HuH-7 (cell line): ENCODE results near the gene ALX3.

Experiments used
- DNase-seq: peaks from one replicate; pipeline ENCODE4 v3.0.0; 2011; ENCODE audit warnings: low spot score

Gene ALX3

GRCh38 chr1:110065841-110066240 is 4.6 kb downstream of the ALX3 start:
- DNase-seq: no peak

GRCh38 chr1:110064576-110065337 is 5.7 kb downstream of the ALX3 start:
- no peak for DNase-seq

DNA sequence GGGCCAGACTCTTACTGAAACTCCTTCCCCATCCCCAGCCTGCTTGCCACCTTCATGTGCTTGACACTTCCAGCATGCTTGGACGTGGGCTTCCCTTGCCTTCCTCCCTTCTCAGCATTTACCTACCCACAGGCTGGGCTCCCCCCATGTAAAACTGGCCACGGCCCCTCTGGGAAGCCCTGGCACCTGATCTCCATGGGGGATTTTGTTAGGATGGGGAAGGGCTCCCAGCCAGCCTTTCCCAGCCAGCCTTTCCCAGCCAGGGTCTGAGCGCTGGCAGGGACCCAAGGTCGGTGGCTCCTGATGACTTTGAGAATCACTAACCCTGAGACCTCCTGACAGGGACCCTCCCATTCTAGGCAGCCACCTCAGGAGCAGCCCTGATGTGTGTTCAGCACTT is 6.7 kb downstream of the ALX3 start:
- no peak for DNase-seq

GRCh38 chr1:110062612-110063011 is 7.9 kb downstream of the ALX3 start:
- DNase-seq: no peak

DNA sequence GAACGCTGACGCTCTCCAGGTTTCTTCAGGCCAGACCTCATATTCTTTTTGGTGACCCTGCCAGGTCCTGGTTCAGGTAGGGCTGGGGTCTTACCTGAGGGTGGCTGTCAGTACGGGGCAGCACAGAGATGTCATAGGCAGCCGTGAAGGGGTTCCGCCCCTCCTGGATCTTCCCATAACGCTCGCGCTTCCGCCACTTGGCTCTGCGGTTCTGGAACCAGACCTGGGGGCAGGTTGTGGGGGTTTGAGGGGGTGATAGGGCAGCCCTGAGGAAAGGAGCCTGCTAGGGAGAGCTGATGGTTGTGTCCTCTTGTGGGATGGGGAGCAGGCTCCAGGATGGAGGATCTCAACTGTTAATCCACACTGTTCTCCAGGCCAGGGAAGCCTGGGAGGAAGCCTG is 9.1 kb downstream of the ALX3 start:
- no peak for DNase-seq

DNA sequence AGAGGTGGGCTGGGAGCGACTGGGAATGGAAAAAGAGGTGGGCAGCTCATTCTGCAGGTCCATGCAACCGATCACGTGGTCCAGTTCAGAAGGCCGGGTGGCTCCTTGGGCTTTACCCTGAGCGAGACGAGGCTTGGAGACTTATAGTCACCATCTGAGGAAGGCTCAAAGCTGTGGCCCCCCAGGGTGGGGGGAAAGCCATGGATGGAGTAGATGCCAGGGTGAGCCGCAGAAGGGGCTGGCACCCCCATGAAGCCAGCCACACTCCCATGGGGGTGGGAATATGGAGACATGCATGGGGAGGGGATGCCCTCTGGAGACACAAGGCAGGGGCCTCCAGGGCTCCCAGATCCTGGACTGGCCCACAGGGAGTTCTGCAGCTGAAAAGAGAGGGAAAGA is 9.8 kb downstream of the ALX3 start:
- no peak for DNase-seq

DNA sequence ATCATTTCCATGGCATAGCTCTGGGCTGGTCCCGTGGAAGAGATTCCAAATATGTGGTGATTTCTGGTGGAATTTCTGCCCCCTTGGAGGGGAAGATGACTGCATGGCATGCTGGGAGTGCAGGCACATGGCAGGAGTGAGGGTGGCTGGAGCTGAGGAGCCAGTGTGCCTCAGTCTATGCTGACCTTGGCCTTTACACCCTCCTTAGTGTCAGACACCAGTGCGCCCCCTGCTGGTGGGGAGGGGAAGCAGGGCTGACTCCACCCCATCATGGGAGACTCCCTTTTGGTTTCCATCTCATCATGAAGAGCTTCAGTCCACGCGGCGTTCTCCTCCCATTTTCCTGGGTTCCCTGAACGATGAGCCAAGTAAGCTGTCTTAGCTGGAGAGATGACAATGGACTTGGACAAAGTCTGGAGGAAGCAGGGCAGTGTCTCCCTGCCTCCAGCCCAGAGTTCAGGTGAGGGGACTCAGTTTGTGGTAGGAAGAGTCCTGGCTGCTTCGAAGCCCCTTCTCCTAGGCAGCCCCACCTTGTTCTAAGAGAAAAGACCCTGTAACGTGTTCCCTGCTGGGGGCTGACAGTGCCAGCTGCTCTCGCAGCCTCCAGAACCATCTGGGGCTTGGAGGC is 10.3 kb downstream of the ALX3 start:
- peak; percentile 60 for DNase-seq

GRCh38 chr1:110059133-110059863 is 11.2 kb downstream of the ALX3 start:
- no peak for DNase-seq

DNA sequence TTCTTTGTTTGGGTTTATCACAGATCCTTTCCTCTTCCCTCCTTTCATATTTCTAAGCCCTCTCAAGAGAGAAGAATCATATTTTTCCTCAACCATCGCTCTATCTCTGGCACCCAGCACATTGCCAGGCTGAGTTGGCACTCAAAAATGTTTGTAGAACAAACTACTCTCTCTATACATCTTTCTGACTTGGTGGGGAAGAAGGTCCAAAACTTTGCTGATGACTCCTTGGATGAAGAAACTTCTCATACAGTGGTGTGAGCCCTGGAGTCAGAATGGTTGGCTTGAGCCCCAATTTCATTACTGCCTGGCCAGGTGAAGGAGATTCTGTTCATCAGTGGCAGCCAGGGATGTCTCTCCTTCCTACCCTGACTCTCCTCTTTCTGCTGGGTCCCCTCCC is 11.9 kb downstream of the ALX3 start:
- DNase-seq: no peak

DNA sequence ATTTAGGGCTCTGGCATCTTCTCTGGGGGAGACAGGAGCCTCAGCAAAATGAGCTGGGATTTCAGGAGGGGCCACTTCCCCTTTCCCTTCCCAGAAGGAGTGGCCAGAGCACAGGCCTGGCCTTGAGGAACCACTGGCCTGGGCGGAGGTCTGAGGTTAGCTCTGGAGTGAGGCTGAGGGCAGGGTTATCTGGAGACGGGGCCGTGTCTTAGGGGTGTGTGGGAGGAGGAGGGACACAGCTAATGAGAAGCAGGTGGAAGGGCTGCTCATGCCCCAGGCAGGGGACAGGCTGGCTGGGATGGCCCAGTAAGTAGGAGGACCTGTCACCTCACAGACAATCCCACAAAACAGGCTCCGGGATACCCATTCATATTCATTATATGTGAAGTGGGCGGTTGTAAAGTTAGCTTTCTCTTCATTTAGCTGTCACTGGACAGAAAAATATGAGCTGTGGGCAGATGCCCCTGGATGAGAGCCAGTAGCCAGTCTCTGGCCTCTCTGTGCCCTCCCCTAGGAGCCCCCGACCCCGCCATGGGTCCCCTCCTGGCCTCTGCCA is 12.4 kb downstream of the ALX3 start:
- DNase-seq: no peak

GRCh38 chr1:110056776-110057175 is 13.7 kb downstream of the ALX3 start:
- no peak for DNase-seq

- no peak for DNase-seq
Measured at GRCh38 chr1:110056285-110056683, 14.2 kb downstream of the ALX3 start.

- DNase-seq: no peak
Measured at GRCh38 chr1:110055493-110056284, 14.8 kb downstream of the ALX3 start.

DNA sequence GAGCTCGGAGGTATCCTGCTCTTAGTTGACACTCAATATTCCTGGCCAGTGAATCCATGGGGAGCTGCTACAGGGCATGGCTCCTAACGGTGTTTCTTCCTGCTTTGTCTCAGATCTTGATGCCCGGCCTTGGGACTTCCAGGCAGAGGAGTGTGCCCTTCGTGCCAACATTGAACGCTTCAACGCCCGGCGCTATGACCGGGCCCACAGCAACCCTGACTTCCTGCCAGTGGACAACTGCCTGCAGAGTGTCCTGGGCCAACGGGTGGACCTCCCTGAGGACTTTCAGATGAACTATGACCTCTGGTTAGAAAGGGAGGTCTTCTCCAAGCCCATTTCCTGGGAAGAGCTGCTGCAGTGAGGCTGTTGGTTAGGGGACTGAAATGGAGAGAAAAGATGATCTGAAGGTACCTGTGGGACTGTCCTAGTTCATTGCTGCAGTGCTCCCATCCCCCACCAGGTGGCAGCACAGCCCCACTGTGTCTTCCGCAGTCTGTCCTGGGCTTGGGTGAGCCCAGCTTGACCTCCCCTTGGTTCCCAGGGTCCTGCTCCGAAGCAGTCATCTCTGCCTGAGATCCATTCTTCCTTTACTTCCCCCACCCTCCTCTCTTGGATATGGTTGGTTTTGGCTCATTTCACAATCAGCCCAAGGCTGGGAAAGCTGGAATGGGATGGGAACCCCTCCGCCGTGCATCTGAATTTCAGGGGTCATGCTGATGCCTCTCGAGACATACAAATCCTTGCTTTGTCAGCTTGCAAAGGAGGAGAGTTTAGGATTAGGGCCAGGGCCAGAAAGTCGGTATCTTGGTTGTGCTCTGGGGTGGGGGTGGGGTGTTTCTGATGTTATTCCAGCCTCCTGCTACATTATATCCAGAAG is 16.7 kb downstream of the ALX3 start:
- peak; percentile 66 for DNase-seq

DNA sequence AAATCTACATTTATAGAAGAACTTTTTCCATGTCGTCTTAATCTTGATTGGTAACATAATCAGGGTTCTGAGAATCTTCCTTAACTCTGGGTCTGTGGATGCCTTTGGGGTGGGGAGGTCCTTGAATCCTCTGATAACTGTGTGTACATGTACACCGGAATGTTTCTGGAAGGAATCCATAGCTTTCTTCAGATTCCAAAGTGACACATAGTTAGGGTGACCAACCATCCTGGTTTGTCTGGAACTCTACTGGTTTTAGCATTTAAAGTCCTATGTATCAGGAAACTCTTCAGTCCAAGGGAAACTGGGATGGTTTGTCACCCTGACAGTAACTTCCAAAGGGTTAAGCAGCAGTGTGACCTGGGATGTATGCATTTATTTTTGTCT is 19.2 kb downstream of the ALX3 start:
- no peak for DNase-seq

- no peak for DNase-seq
Measured at GRCh38 chr1:110050602-110051261, 19.7 kb downstream of the ALX3 start.

DNA sequence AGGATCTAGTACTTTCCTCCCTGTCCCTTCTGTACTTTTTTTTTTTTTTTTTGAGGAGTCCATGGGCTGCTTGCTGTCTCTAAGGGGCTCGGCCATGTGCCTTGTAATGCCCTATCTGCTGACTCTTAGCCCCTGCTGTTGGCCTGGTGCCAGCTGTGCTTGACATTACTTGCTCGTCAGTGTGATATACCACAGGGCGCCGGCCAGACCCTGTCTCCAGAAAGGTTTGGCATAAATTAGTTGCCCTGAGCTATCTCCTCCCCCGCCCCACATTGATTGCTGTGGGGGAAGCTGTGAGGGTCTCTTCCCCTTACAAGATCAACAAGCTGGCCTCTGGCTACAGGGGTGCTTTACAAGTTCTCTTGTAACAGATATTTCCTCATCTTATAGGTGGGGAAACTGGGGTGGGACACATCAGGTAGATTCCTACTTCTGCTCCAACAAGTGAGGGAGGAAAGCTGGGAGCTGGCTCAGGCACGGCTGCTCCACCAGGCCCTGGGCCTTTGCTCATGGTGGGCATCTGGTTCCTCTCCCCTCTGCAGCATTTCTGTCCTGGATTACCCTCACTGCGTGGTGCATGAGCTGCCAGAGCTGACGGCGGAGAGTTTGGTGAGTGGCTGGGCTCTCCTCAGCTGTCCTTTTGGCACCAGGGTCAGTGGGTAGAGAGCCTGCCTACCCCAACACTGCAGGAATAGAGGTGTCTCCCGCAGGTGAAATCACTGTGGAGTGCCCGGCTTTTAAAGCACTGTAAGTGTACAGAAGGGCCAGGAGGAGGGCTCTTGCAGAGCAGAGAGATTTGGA is 20.5 kb downstream of the ALX3 start:
- no peak for DNase-seq

GRCh38 chr1:110048923-110049601 is 21.4 kb downstream of the ALX3 start:
- no peak for DNase-seq

GRCh38 chr1:110048240-110048639 is 22.2 kb downstream of the ALX3 start:
- DNase-seq: no peak
